GM23338 (cell line): ENCODE measurements around the gene SLC35F4. TPM values are rescaled to one million over a fixed set of nuclear protein-coding genes. Genes with fewer than 3 reads are reported as not detected.

Experiments
- ATAC-seq: fragments of 200-7000 bp; cut with Tn5 transposase; 3 replicates; pipeline ENCODE4 v1.9.1; 2020
- DNase-seq: peaks from one replicate; pipeline ENCODE4 v3.0.0-alpha.2; 2015; ENCODE audit warnings: low spot score
- H2AFZ ChIP-seq: fragments of 200-600 bp; sonication (generic); 2 replicates; pipeline ENCODE4 v1.8.0; 2016; ENCODE audit warnings: antibody characterized with exemption, mild to moderate bottlenecking, moderate library complexity
- H3F3A ChIP-seq: fragments of 200-600 bp; sonication (generic); replicated peaks from 2 replicates; pipeline ENCODE4 v1.8.0; 2017; ENCODE audit warnings: antibody characterized with exemption, mixed run types, low read depth
- H3K27ac ChIP-seq: fragments of 200-600 bp; sonication (generic); 2 replicates; pipeline ENCODE4 v1.6.1; 2016; ENCODE audit warnings: low read depth
- H3K27me3 ChIP-seq: fragments of 200-600 bp; sonication (generic); 2 replicates; pipeline ENCODE4 v1.8.0; 2016; ENCODE audit warnings: mild to moderate bottlenecking, mixed run types, moderate library complexity; ENCODE audit not compliant: insufficient read depth
- H3K36me3 ChIP-seq: fragments of 200-600 bp; sonication (generic); 2 replicates; pipeline ENCODE4 v1.8.0; 2016; ENCODE audit warnings: mild to moderate bottlenecking; ENCODE audit not compliant: insufficient read depth
- H3K4me1 ChIP-seq: fragments of 200-600 bp; sonication (generic); 2 replicates; pipeline ENCODE4 v1.8.0; 2016; ENCODE audit warnings: mild to moderate bottlenecking, moderate library complexity; ENCODE audit not compliant: insufficient read depth
- H3K4me2 ChIP-seq: fragments of 200-600 bp; sonication (generic); 2 replicates; pipeline ENCODE4 v1.7.1; 2017; ENCODE audit warnings: mixed run types
- H3K4me3 ChIP-seq: fragments of 200-600 bp; sonication (generic); 2 replicates; pipeline ENCODE4 v1.6.1; 2016; ENCODE audit warnings: mixed run types
- H3K79me2 ChIP-seq: fragments of 200-600 bp; sonication (generic); replicated peaks from 2 replicates; pipeline ENCODE4 v1.8.0; 2017; ENCODE audit warnings: mild to moderate bottlenecking; ENCODE audit not compliant: insufficient read depth
- H3K9me2 ChIP-seq: fragments of 200-600 bp; sonication (generic); 2 replicates; pipeline ENCODE4 v1.8.0; 2017; ENCODE audit not compliant: insufficient read depth
- H4K20me1 ChIP-seq: fragments of 200-600 bp; sonication (generic); replicated peaks from 2 replicates; pipeline ENCODE4 v1.8.0; 2017; ENCODE audit warnings: mild to moderate bottlenecking; ENCODE audit not compliant: insufficient read depth
- H3K27ac Mint-ChIP-seq: 2 replicates; pipeline ENCODE4 v1.8.0; 2020; ENCODE audit warnings: inconsistent platforms, mild to moderate bottlenecking, moderate library complexity, mixed read lengths
- H3K27me3 Mint-ChIP-seq: 3 replicates; pipeline ENCODE4 v1.8.0; 2022; ENCODE audit warnings: low read depth, mild to moderate bottlenecking, moderate library complexity, mixed read lengths, inconsistent platforms; ENCODE audit not compliant: insufficient read depth, poor library complexity
- H3K36me3 Mint-ChIP-seq: 3 replicates; pipeline ENCODE4 v1.8.0; 2021; ENCODE audit warnings: low read depth, mild to moderate bottlenecking, inconsistent platforms, moderate library complexity, mixed read lengths
- H3K4me1 Mint-ChIP-seq: 3 replicates; pipeline ENCODE4 v1.8.0; 2020; ENCODE audit warnings: mild to moderate bottlenecking, inconsistent platforms, mixed read lengths
- H3K4me3 Mint-ChIP-seq: 3 replicates; pipeline ENCODE4 v1.8.0; 2021; ENCODE audit warnings: moderate library complexity, mild to moderate bottlenecking, inconsistent platforms, mixed read lengths
- H3K9me3 Mint-ChIP-seq: 3 replicates; pipeline ENCODE4 v1.8.0; 2020; ENCODE audit warnings: moderate library complexity, mild to moderate bottlenecking, inconsistent platforms, mixed read lengths
- CREB1 ChIP-seq: fragments of 250-450 bp; sonication (Bioruptor Pico); IDR thresholded peaks from 2 replicates; pipeline ENCODE4 v1.5.0; 2020; ENCODE audit warnings: low read depth, mild to moderate bottlenecking, moderate library complexity
- EZH2 ChIP-seq: fragments of 200-600 bp; sonication (generic); IDR thresholded peaks from one replicate; pipeline ENCODE4 v1.8.0; 2017; ENCODE audit warnings: antibody characterized with exemption, mild to moderate bottlenecking, low read depth; ENCODE audit not compliant: unreplicated experiment
- EZH2phosphoT487 ChIP-seq: fragments of 200-600 bp; sonication (generic); IDR thresholded peaks from one replicate; pipeline ENCODE4 v1.8.1; 2018; ENCODE audit warnings: antibody characterized with exemption; ENCODE audit not compliant: unreplicated experiment
- POLR2AphosphoS5 ChIP-seq: IDR thresholded peaks from 2 replicates; pipeline ENCODE4 v1.6.1; 2016; ENCODE audit warnings: antibody characterized with exemption, low read depth
- ZNF331 ChIP-seq: fragments of 250-450 bp; sonication (Bioruptor Pico); IDR thresholded peaks from 2 replicates; pipeline ENCODE4 v1.5.0; 2020; ENCODE audit warnings: low read depth, mild to moderate bottlenecking, moderate library complexity
- polyA plus RNA-seq: library from polyadenylated mRNA; unstranded; fragments of >200 nt; fragmentation: Nextera tagmentation; extraction: Ambion mirVana; gene quantifications from 2 replicates; pipeline ENCODE4 v1.2.1, GENCODE V29; 2016
- total RNA-seq: library from RNA; depleted of rRNA; stranded (reverse); fragments of >200 nt; shearing (Covaris generic); gene quantifications from 2 replicates; pipeline ENCODE4 v1.2.3, GENCODE V29; 2014
- TF ChIP-seq, protein P1 (sequence below): IDR thresholded peaks from one replicate; pipeline ENCODE4 v1.6.1; 2018; ENCODE audit warnings: antibody characterized with exemption; ENCODE audit not compliant: unreplicated experiment
- TF ChIP-seq, protein P2 (sequence below): fragments of 250-450 bp; sonication (Bioruptor Pico); IDR thresholded peaks from 2 replicates; pipeline ENCODE4 v1.5.0; 2020; ENCODE audit warnings: mild to moderate bottlenecking, moderate library complexity
- TF ChIP-seq, protein P3 (sequence below), 2 experiments: fragments of 200-600 bp in 1 of 2; sonication (generic) in 1 of 2; conservative IDR thresholded peaks; 2 replicates each; pipeline versions ENCODE4 v1.5.1 to v1.6.1; 2016 to 2017; ENCODE audit warnings: antibody characterized with exemption in 2 of 2, low read depth in 2 of 2, mild to moderate bottlenecking in 2 of 2, moderate library complexity in 1 of 2

Gene SLC35F4
- total and polyA plus RNA-seq, 2 experiments from 2014 or later: 0.10 TPM; not detected in 1

DNA sequence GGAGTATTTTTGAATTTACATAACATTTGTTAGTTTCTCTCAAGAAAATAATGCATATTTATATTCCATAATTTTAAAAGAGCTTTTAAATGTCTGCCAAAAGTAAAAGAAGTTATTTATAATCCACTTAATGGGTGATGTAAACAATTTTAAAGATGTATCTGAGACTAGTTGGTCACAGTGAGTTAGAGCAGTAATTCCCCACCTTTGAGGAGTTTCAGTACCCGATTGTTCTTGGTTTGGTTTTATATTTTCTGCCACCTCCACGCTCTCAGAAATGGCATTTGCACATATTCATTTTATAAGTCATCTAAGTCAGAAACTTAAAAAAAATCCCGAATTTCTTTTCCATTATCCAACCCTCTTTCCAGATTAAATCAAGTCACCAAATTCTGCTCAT lies 153.2 kb downstream of the SLC35F4 start:
- Mint-ChIP-seq H3K9me3 (peaks cover 36% of the 10 kb centered on the region), H3K36me3 (peaks cover 24% of the 10 kb centered on the region), H3K27me3 (peaks cover 4% of the 10 kb centered on the region), H3K4me1 (peaks cover 32% of the 10 kb centered on the region), H3K27ac (no peak overlapping the region), H3K4me3 (no peak overlapping the region)
- Histone ChIP-seq H3K27ac (no peak overlapping the region), H3K27me3 (no peaks in the 10 kb centered on the region), H2AFZ (no peak overlapping the region), H3K4me1 (peaks cover 36% of the 10 kb centered on the region), H3K4me3 (no peak overlapping the region), H3F3A (no peaks in the 10 kb centered on the region), H3K79me2 (no peaks in the 10 kb centered on the region), H3K36me3 (peaks cover 3% of the 10 kb centered on the region; the same call in 1 of the 2 replicates), H3K9me2 (peaks cover 7% of the 10 kb centered on the region), H3K4me2 (no peak overlapping the region), H4K20me1 (no peaks in the 10 kb centered on the region)
- ATAC-seq (no peak), DNase-seq (no peak)
- TF ChIP-seq, protein P1, sequence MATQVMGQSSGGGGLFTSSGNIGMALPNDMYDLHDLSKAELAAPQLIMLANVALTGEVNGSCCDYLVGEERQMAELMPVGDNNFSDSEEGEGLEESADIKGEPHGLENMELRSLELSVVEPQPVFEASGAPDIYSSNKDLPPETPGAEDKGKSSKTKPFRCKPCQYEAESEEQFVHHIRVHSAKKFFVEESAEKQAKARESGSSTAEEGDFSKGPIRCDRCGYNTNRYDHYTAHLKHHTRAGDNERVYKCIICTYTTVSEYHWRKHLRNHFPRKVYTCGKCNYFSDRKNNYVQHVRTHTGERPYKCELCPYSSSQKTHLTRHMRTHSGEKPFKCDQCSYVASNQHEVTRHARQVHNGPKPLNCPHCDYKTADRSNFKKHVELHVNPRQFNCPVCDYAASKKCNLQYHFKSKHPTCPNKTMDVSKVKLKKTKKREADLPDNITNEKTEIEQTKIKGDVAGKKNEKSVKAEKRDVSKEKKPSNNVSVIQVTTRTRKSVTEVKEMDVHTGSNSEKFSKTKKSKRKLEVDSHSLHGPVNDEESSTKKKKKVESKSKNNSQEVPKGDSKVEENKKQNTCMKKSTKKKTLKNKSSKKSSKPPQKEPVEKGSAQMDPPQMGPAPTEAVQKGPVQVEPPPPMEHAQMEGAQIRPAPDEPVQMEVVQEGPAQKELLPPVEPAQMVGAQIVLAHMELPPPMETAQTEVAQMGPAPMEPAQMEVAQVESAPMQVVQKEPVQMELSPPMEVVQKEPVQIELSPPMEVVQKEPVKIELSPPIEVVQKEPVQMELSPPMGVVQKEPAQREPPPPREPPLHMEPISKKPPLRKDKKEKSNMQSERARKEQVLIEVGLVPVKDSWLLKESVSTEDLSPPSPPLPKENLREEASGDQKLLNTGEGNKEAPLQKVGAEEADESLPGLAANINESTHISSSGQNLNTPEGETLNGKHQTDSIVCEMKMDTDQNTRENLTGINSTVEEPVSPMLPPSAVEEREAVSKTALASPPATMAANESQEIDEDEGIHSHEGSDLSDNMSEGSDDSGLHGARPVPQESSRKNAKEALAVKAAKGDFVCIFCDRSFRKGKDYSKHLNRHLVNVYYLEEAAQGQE: no peak

DNA sequence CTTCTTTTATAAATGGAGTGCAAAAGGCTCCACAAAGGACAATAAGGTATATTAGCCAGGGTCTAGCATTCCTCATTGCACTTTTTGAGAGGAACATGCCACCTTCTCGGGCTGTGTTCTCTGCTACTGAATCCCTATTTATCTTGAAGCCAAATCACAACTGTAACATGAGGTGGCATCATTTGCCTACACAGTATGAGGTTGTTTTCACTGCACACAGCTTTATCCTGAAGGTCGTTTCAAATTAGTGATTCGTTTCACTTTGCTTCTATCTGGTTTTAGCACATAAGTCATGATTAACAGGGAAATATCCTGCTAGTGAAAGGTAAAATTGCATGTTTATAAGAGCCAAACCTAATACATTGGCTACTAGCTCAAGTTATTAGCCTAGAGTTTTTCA lies 153.8 kb downstream of the SLC35F4 start:
- ATAC-seq (no peak; the same call in 2 of the 3 replicates), DNase-seq (no peak)
- H3K4me2 ChIP-seq: no peak overlapping the region
- no peaks in the 10 kb centered on the region for H3F3A ChIP-seq
- H3K27me3 Mint-ChIP-seq: peaks cover 4% of the 10 kb centered on the region
- no peak overlapping the region for H3K27ac ChIP-seq
- no peak for TF ChIP-seq EZH2phosphoT487
- TF ChIP-seq, protein P2, sequence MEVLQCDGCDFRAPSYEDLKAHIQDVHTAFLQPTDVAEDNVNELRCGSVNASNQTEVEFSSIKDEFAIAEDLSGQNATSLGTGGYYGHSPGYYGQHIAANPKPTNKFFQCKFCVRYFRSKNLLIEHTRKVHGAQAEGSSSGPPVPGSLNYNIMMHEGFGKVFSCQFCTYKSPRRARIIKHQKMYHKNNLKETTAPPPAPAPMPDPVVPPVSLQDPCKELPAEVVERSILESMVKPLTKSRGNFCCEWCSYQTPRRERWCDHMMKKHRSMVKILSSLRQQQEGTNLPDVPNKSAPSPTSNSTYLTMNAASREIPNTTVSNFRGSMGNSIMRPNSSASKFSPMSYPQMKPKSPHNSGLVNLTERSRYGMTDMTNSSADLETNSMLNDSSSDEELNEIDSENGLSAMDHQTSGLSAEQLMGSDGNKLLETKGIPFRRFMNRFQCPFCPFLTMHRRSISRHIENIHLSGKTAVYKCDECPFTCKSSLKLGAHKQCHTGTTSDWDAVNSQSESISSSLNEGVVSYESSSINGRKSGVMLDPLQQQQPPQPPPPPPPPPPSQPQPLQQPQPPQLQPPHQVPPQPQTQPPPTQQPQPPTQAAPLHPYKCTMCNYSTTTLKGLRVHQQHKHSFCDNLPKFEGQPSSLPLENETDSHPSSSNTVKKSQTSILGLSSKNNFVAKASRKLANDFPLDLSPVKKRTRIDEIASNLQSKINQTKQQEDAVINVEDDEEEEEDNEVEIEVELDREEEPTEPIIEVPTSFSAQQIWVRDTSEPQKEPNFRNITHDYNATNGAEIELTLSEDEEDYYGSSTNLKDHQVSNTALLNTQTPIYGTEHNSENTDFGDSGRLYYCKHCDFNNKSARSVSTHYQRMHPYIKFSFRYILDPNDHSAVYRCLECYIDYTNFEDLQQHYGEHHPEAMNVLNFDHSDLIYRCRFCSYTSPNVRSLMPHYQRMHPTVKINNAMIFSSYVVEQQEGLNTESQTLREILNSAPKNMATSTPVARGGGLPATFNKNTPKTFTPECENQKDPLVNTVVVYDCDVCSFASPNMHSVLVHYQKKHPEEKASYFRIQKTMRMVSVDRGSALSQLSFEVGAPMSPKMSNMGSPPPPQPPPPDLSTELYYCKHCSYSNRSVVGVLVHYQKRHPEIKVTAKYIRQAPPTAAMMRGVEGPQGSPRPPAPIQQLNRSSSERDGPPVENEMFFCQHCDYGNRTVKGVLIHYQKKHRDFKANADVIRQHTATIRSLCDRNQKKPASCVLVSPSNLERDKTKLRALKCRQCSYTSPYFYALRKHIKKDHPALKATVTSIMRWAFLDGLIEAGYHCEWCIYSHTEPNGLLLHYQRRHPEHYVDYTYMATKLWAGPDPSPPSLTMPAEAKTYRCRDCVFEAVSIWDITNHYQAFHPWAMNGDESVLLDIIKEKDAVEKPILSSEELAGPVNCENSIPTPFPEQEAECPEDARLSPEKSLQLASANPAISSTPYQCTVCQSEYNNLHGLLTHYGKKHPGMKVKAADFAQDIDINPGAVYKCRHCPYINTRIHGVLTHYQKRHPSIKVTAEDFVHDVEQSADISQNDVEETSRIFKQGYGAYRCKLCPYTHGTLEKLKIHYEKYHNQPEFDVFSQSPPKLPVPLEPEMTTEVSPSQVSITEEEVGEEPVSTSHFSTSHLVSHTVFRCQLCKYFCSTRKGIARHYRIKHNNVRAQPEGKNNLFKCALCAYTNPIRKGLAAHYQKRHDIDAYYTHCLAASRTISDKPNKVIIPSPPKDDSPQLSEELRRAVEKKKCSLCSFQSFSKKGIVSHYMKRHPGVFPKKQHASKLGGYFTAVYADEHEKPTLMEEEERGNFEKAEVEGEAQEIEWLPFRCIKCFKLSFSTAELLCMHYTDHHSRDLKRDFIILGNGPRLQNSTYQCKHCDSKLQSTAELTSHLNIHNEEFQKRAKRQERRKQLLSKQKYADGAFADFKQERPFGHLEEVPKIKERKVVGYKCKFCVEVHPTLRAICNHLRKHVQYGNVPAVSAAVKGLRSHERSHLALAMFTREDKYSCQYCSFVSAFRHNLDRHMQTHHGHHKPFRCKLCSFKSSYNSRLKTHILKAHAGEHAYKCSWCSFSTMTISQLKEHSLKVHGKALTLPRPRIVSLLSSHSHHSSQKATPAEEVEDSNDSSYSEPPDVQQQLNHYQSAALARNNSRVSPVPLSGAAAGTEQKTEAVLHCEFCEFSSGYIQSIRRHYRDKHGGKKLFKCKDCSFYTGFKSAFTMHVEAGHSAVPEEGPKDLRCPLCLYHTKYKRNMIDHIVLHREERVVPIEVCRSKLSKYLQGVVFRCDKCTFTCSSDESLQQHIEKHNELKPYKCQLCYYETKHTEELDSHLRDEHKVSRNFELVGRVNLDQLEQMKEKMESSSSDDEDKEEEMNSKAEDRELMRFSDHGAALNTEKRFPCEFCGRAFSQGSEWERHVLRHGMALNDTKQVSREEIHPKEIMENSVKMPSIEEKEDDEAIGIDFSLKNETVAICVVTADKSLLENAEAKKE (CRISPR knock-in tag): no peak
- no peak for TF ChIP-seq EZH2
- no peak for TF ChIP-seq ZNF331
- TF ChIP-seq CREB1: no peak
- TF ChIP-seq, protein P3, sequence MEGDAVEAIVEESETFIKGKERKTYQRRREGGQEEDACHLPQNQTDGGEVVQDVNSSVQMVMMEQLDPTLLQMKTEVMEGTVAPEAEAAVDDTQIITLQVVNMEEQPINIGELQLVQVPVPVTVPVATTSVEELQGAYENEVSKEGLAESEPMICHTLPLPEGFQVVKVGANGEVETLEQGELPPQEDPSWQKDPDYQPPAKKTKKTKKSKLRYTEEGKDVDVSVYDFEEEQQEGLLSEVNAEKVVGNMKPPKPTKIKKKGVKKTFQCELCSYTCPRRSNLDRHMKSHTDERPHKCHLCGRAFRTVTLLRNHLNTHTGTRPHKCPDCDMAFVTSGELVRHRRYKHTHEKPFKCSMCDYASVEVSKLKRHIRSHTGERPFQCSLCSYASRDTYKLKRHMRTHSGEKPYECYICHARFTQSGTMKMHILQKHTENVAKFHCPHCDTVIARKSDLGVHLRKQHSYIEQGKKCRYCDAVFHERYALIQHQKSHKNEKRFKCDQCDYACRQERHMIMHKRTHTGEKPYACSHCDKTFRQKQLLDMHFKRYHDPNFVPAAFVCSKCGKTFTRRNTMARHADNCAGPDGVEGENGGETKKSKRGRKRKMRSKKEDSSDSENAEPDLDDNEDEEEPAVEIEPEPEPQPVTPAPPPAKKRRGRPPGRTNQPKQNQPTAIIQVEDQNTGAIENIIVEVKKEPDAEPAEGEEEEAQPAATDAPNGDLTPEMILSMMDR (conservative IDR thresholded peaks at IDR 0.05; ENCODE audit: low read depth in 2 of 2): peak in 1 of 2 experiments; percentile 29; a peak in 1 of 4 replicates
- no peak for TF ChIP-seq POLR2AphosphoS5
- H2AFZ ChIP-seq: no peak overlapping the region
- H3K9me2 ChIP-seq: peaks cover 7% of the 10 kb centered on the region
- no peaks in the 10 kb centered on the region for H3K27me3 ChIP-seq
- H3K27ac Mint-ChIP-seq: no peak overlapping the region
- no peaks in the 10 kb centered on the region for H3K79me2 ChIP-seq
- no peak overlapping the region for H3K4me3 ChIP-seq
- H3K4me3 Mint-ChIP-seq: no peak overlapping the region
- peaks cover 39% of the 10 kb centered on the region for H3K9me3 Mint-ChIP-seq
- no peaks in the 10 kb centered on the region for H4K20me1 ChIP-seq
- peaks cover 28% of the 10 kb centered on the region for H3K36me3 Mint-ChIP-seq
- H3K4me1 ChIP-seq: peaks cover 36% of the 10 kb centered on the region
- peaks cover 32% of the 10 kb centered on the region for H3K4me1 Mint-ChIP-seq
- peaks cover 3% of the 10 kb centered on the region; the same call in 1 of the 2 replicates for H3K36me3 ChIP-seq
